A673 (cell line): ENCODE results near the gene CTNNA2. TPM values are rescaled to one million over a fixed set of nuclear protein-coding genes. Genes with fewer than 3 reads are reported as not detected.

Experiments used
- BruUV-seq: library from RNA; stranded (reverse); fragments of 400-500 nt; replicated peaks from 2 replicates; lab custom pipeline; 2021; lab: Mats Ljungman, UMichigan
- CTCF ChIA-PET: fragments of 300-600 bp; sonication (Branson Sonifier 250); formaldehyde crosslinking; loops from one replicate; lab custom pipeline; 2022; ENCODE audit warnings: antibody characterized with exemption; lab: Charles Lee
- POLR2A ChIA-PET: fragments of 300-600 bp; sonication (Branson Sonifier 250); formaldehyde crosslinking; loops from one replicate; lab custom pipeline; 2022; ENCODE audit warnings: antibody characterized with exemption; ENCODE audit not compliant: low non-redundant PET; lab: Charles Lee
- DNase-seq: peaks from one replicate; pipeline ENCODE4 v3.0.0-alpha.2; 2015; ENCODE audit warnings: low spot score
- H3K27ac ChIP-seq: fragments of 200-600 bp; sonication (generic); 2 replicates; pipeline ENCODE4 v1.5.1; 2016; ENCODE audit warnings: mixed run types, low read depth, mild to moderate bottlenecking, mixed read lengths, antibody characterized with exemption, low read length; ENCODE audit not compliant: poor library complexity, severe bottlenecking
- H3K27me3 ChIP-seq: fragments of 200-600 bp; sonication (generic); replicated peaks from 2 replicates; pipeline ENCODE4 v1.6.1; 2017; ENCODE audit warnings: mixed run types, low read depth, mild to moderate bottlenecking, mixed read lengths, antibody characterized with exemption, low read length; ENCODE audit not compliant: insufficient read depth, poor library complexity
- H3K36me3 ChIP-seq: fragments of 200-600 bp; sonication (generic); 2 replicates; pipeline ENCODE4 v1.6.1; 2016; ENCODE audit warnings: mixed run types, mild to moderate bottlenecking, mixed read lengths, antibody characterized with exemption, low read length; ENCODE audit not compliant: insufficient read depth, poor library complexity, severe bottlenecking
- H3K4me1 ChIP-seq: fragments of 200-600 bp; sonication (generic); 2 replicates; pipeline ENCODE4 v1.6.1; 2017; ENCODE audit warnings: mixed run types, mild to moderate bottlenecking, mixed read lengths, antibody characterized with exemption, low read length; ENCODE audit not compliant: insufficient read depth, poor library complexity, severe bottlenecking
- H3K4me3 ChIP-seq: fragments of 200-600 bp; sonication (generic); 2 replicates; pipeline ENCODE4 v1.5.1; 2016; ENCODE audit warnings: low read depth, mixed run types, mild to moderate bottlenecking, mixed read lengths, low read length; ENCODE audit not compliant: poor library complexity, severe bottlenecking
- H3K9me3 ChIP-seq: fragments of 200-600 bp; sonication (generic); 2 replicates; pipeline ENCODE4 v1.6.1; 2016; ENCODE audit warnings: mixed run types, low read depth, mild to moderate bottlenecking, mixed read lengths, antibody characterized with exemption, low read length; ENCODE audit not compliant: poor library complexity, severe bottlenecking
- CTCF ChIP-seq: fragments of 300-800, 200-600 bp; sonication (generic); conservative IDR thresholded peaks from 2 replicates; pipeline ENCODE4 v1.5.1; 2017; ENCODE audit warnings: low read depth, mild to moderate bottlenecking, antibody characterized with exemption, low read length, moderate library complexity, mixed read lengths
- EZH2 ChIP-seq: fragments of 200-600 bp; sonication (generic); IDR thresholded peaks from 2 replicates; pipeline ENCODE4 v1.6.1; 2017; ENCODE audit warnings: borderline replicate concordance, low read depth, mild to moderate bottlenecking, mixed read lengths, antibody characterized with exemption, low read length; ENCODE audit not compliant: poor library complexity, severe bottlenecking
- intact Hi-C: fragments of 100-400 bp; cut with micrococcal nuclease; formaldehyde crosslinking; loops from one replicate; pipeline ENCODE4 v1.10.0; 2022; ENCODE audit not compliant: unreplicated experiment
- total RNA-seq: library from RNA; stranded (reverse); gene quantifications from 2 replicates; pipeline ENCODE4 v1.2.3, GENCODE V29; 2021

CTNNA2 gene
- total RNA-seq, 1 experiment from 2014 or later = not detected

- no peak overlapping the region for H3K27ac ChIP-seq
- ChIA-PET CTCF (interaction anchor here (0.5 kb wide), 1 partner anchor 136 kb away, joined by 3 read pairs; no protein-coding TSS in a partner anchor), POLR2A (no interaction called here)
- no peaks in the 10 kb centered on the region for H3K9me3 ChIP-seq
- H3K36me3 ChIP-seq = no peaks in the 10 kb centered on the region
- TF ChIP-seq EZH2 = no peak
- no peak for DNase-seq
- H3K4me1 ChIP-seq = no peaks in the 10 kb centered on the region
- H3K4me3 ChIP-seq = no peak overlapping the region
- peaks cover 5% of the 10 kb centered on the region for H3K27me3 ChIP-seq
- intact Hi-C loops = no loop called here
- BruUV-seq = no TSS peak
These were observed 393.5 kb downstream of the CTNNA2 start for GRCh38 chr2:79906139-79906890.

GRCh38 chr2:79909521-79909920, 396.7 kb downstream of the CTNNA2 start:
- Histone ChIP-seq H3K27me3 (peaks cover 5% of the 10 kb centered on the region), H3K9me3 (no peaks in the 10 kb centered on the region), H3K27ac (no peak overlapping the region), H3K36me3 (no peaks in the 10 kb centered on the region), H3K4me3 (no peak overlapping the region), H3K4me1 (no peaks in the 10 kb centered on the region)
- no peak for DNase-seq
- ChIA-PET CTCF (no interaction called here), POLR2A (no interaction called here)
- no peak for TF ChIP-seq CTCF
- no peak for TF ChIP-seq EZH2
- no TSS peak for BruUV-seq
- intact Hi-C loops = no loop called here

GRCh38 chr2:79910643-79911042, 397.8 kb downstream of the CTNNA2 start:
- Histone ChIP-seq H3K4me1 (no peaks in the 10 kb centered on the region), H3K4me3 (no peak overlapping the region), H3K27ac (no peak overlapping the region), H3K9me3 (no peaks in the 10 kb centered on the region), H3K36me3 (no peaks in the 10 kb centered on the region), H3K27me3 (peaks cover 5% of the 10 kb centered on the region)
- ChIA-PET CTCF (no interaction called here), POLR2A (no interaction called here)
- no peak for DNase-seq
- no TSS peak for BruUV-seq
- intact Hi-C loops = no loop called here
- no peak for TF ChIP-seq EZH2
- 0 out of 2 replicates have a peak, but pooled peaks have one; percentile 9 for TF ChIP-seq CTCF
